OCI-LY3 (cell line): ENCODE results near the gene CACNA1C.

ENCODE experiments used
- CTCF ChIP-seq: fragments of 200-600, 300-600 bp; sonication (generic); IDR thresholded peaks from 2 replicates; pipeline ENCODE4 v1.5.1; 2014; ENCODE audit warnings: antibody characterized with exemption, low read length, low read depth
- EZH2phosphoT487 ChIP-seq: fragments of 200-600 bp; shearing (Covaris generic); IDR thresholded peaks from 2 replicates; pipeline ENCODE4 v1.6.1; 2018; ENCODE audit warnings: antibody characterized with exemption, mixed run types, low read depth

GRCh38 chr12:2163177-2163941, 110.6 kb downstream of the CACNA1C start:
- TF ChIP-seq CTCF (no peak), EZH2phosphoT487 (no peak)
